Spleen (tissue), 11 donors: ENCODE data around the gene TMEM269. TPM values are rescaled to one million over a fixed set of nuclear protein-coding genes. Genes with fewer than 3 reads are reported as not detected.

Experiments
- DNase-seq: peaks from one replicate; pipeline ENCODE4 v3.0.0-alpha.2; 2020
- H3K27ac ChIP-seq, 8 donors: fragments of 200-600 bp; sonication (generic) in 7 of 8; 1 replicate in 4 of 8; 2 replicates in 4 of 8; pipeline versions ENCODE4 v1.5.0 to v1.8.0; 2016 to 2021; ENCODE audit warnings: inconsistent platforms in 4 of 8, mild to moderate bottlenecking in 4 of 8, moderate library complexity in 1 of 8
- H3K27me3 ChIP-seq, 7 donors: fragments of 200-600 bp; sonication (generic) in 6 of 7; replicated peaks in 1 of 7; 1 replicate in 4 of 7; 2 replicates in 3 of 7; pipeline versions ENCODE4 v1.5.0 to v1.8.0; 2016 to 2021; ENCODE audit warnings: inconsistent platforms in 3 of 7, mild to moderate bottlenecking in 1 of 7
- H3K36me3 ChIP-seq, 6 donors: fragments of 200-600 bp; sonication (generic) in 5 of 6; 1 replicate in 4 of 6; 2 replicates in 2 of 6; pipeline versions ENCODE4 v1.5.0 to v1.8.0; 2016 to 2021; ENCODE audit warnings: inconsistent platforms in 2 of 6
- H3K4me1 ChIP-seq, 6 donors: fragments of 200-600 bp; sonication (generic) in 5 of 6; 1 replicate in 3 of 6; 2 replicates in 3 of 6; pipeline versions ENCODE4 v1.5.0 to v1.8.0; 2016 to 2021; ENCODE audit warnings: inconsistent platforms in 3 of 6
- H3K4me3 ChIP-seq, 8 donors: fragments of 200-600 bp; sonication (generic) in 7 of 8; 1 replicate in 4 of 8; 2 replicates in 4 of 8; pipeline versions ENCODE4 v1.5.0 to v1.8.0; 2016 to 2021; ENCODE audit warnings: inconsistent platforms in 4 of 8, mild to moderate bottlenecking in 4 of 8, moderate library complexity in 2 of 8
- H3K9me3 ChIP-seq, 8 donors: fragments of 200-600 bp; sonication (generic) in 7 of 8; 1 replicate in 4 of 8; 2 replicates in 4 of 8; pipeline versions ENCODE4 v1.5.0 to v1.8.0; 2016 to 2021; ENCODE audit warnings: inconsistent platforms in 4 of 8
- POLR2A ChIP-seq, 3 donors: fragments of 450-650 bp; IDR thresholded peaks; one replicate each; pipeline ENCODE4 v1.5.1; 2017; ENCODE audit warnings: antibody characterized with exemption in 3 of 3, mild to moderate bottlenecking in 1 of 3
- POLR2AphosphoS5 ChIP-seq, 3 donors: sonication (generic); formaldehyde crosslinking; IDR thresholded peaks; one replicate each; pipeline ENCODE4 v1.5.1; 2017; ENCODE audit warnings: antibody characterized with exemption in 3 of 3
- WGBS, 5 donors: extraction: QIAGEN DNeasy Blood & Tissue Kit in 3 of 5; methylation state at CpG; one replicate each; pipeline versions ENCODE4 v1.1.5 to v1.1.7; 2013 to 2018; 5-methylcytosine and 5-hydroxymethylcytosine counted together
- intact Hi-C: fragments of 100-400 bp; cut with DNase I; formaldehyde crosslinking; loops from one replicate; pipeline ENCODE4 v1.15.0; 2023; ENCODE audit warnings: low total_unique reads
- polyA plus RNA-seq, 3 donors: library from polyadenylated mRNA; stranded (reverse); fragments of 200-250 nt; gene quantifications; one replicate each; pipeline ENCODE4 v1.2.1, GENCODE V29; 2013
- total RNA-seq, 7 donors: library from RNA; depleted of rRNA in 3 of 7; stranded (reverse); fragments of >200 nt in 3 of 7; fragmentation: NEBNext Ultra II Directional in 4 of 7; extraction: Animal tissue kit (Norgen Biotek cat#: 25700) in 4 of 7; gene quantifications; one replicate each; pipeline versions ENCODE4 v1.1.0 to v1.2.1, GENCODE V29; 2016 to 2021
- TF ChIP-seq, protein P1 (sequence below), 11 experiments: fragments of 200-600 bp in 7 of 11; fragments of 450-650 bp in 4 of 11; sonication (generic) in 4 of 11; IDR thresholded peaks in 8 of 11; conservative IDR thresholded peaks in 3 of 11; 1 replicate in 7 of 11; 2 replicates in 4 of 11; pipeline versions ENCODE4 v1.4.0 to v1.8.0; 2016 to 2021; ENCODE audit warnings: antibody characterized with exemption in 11 of 11, inconsistent platforms in 4 of 11, mild to moderate bottlenecking in 1 of 11
- donor health status: healthy with polysubstance abuse.
- donor health status: DM: no; HTN: no; CAD: no; lungs with moderate emphysema.
- donor health status: DM: no; HTN: no; CAD: no.
- donor health status: Bipolar disorder and iron deficiency.
- donor health status: healthy.
- donor health status: DM: no; HTN: no; CAD: no.
- donor health status: DM: yes; HTN: yes; CAD: no.

Gene TMEM269
- total and polyA plus RNA-seq, 10 donors: 0.03 to 1.6 (median 0.26) TPM; not detected in 1

DNA sequence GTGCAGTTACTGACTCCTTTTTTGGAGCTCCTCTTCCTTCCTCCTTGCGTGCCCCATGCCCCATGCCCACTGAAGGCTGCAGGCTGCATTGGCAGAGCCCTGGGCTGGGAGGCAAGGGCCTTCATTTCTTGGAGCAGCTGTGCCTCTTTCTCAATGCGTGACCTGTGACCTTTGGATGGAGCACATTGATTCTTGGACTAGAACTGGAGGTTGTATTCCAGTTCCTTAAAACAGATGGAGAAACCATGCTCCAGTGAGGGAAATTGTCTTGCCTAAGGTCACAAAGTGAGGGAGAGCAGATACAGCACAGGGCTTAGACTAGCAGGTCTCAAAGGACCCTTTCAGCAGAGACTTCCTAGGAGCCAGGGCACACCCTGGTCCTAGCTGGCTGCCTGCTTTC is 9.0 kb downstream of the TMEM269 start:
- intact Hi-C loops: no loop called here
- WGBS, 5 donors: 71 to 91% (median 78%) methylated on average over 2 of the region's 2 CpGs
- DNase-seq: no peak
- no peaks in the 10 kb centered on the region for H3K9me3 ChIP-seq
- H3K4me3 ChIP-seq: no peak overlapping the region
- no peak overlapping the region for H3K27ac ChIP-seq
- no peaks in the 10 kb centered on the region for H3K27me3 ChIP-seq
- TF ChIP-seq, protein P1, sequence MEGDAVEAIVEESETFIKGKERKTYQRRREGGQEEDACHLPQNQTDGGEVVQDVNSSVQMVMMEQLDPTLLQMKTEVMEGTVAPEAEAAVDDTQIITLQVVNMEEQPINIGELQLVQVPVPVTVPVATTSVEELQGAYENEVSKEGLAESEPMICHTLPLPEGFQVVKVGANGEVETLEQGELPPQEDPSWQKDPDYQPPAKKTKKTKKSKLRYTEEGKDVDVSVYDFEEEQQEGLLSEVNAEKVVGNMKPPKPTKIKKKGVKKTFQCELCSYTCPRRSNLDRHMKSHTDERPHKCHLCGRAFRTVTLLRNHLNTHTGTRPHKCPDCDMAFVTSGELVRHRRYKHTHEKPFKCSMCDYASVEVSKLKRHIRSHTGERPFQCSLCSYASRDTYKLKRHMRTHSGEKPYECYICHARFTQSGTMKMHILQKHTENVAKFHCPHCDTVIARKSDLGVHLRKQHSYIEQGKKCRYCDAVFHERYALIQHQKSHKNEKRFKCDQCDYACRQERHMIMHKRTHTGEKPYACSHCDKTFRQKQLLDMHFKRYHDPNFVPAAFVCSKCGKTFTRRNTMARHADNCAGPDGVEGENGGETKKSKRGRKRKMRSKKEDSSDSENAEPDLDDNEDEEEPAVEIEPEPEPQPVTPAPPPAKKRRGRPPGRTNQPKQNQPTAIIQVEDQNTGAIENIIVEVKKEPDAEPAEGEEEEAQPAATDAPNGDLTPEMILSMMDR (IDR thresholded peaks at IDR 0.05 in 8 of 11, conservative IDR thresholded peaks at IDR 0.05 in 3 of 11): no peak
- no peak for TF ChIP-seq POLR2AphosphoS5 (IDR thresholded peaks at IDR 0.05)
- no peak for TF ChIP-seq POLR2A (IDR thresholded peaks at IDR 0.05)
- no peaks in the 10 kb centered on the region for H3K4me1 ChIP-seq
- H3K36me3 ChIP-seq: no peaks in the 10 kb centered on the region

DNA sequence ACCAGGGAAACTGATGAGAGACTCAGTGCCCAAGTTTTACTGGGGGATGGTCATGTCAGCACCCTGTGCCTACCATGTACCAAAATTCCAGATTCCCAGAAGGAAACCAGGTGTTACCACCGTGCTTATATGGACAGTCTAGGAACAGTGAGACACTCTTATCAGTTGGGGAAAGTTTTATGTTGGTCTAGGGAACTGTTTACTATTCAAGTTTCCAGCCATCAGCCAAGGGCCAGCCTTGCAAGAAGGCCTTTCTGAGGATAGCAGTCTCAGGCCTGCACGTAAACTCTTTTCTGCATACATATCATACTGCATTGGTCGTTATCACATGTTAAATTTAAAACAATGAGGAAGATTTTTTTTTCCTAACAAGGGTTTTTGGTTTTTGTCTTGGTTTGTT is 12.6 kb downstream of the TMEM269 start:
- Histone ChIP-seq H3K27ac (no peak overlapping the region), H3K9me3 (no peaks in the 10 kb centered on the region), H3K4me1 (no peaks in the 10 kb centered on the region), H3K4me3 (no peak overlapping the region), H3K36me3 (no peaks in the 10 kb centered on the region), H3K27me3 (no peaks in the 10 kb centered on the region)
- TF ChIP-seq POLR2A (IDR thresholded peaks at IDR 0.05) (no peak), POLR2AphosphoS5 (IDR thresholded peaks at IDR 0.05) (no peak)
- TF ChIP-seq, protein P1 (IDR thresholded peaks at IDR 0.05 in 8 of 11, conservative IDR thresholded peaks at IDR 0.05 in 3 of 11): no peak
- WGBS, 5 donors: 85 to 94% (median 87%) methylated on average over 3 of the region's 3 CpGs
- no peak for DNase-seq
- intact Hi-C loops: no loop called here

DNA sequence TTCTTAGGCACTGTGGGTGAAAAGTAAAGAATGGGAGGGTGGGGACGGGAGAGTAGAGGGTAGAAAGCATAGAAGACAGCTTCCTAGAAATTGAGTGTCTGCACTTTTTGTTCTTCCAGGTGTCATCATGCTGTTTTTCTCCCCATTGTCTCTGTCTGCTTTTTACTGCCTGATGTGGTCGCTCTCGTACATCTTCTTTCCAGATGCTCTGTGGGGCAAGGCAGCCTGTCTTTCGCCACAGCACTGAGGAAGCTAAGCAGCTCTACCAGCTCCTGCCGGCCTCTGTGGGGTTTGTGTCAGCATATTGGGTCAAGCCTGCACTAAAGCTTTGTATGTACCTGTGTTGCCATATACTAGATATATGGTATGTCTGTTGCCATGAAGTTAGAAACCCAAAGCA is 13.2 kb downstream of the TMEM269 start:
- H3K9me3 ChIP-seq: no peaks in the 10 kb centered on the region
- no peak overlapping the region for H3K4me3 ChIP-seq
- H3K27ac ChIP-seq: no peak overlapping the region
- DNase-seq: no peak
- WGBS, 5 donors: 81 to 95% (median 87%) methylated on average over 5 of the region's 5 CpGs
- no peaks in the 10 kb centered on the region for H3K36me3 ChIP-seq
- no peaks in the 10 kb centered on the region for H3K4me1 ChIP-seq
- H3K27me3 ChIP-seq: no peaks in the 10 kb centered on the region
- TF ChIP-seq POLR2AphosphoS5 (IDR thresholded peaks at IDR 0.05): no peak
- TF ChIP-seq, protein P1 (IDR thresholded peaks at IDR 0.05 in 8 of 11, conservative IDR thresholded peaks at IDR 0.05 in 3 of 11): no peak
- TF ChIP-seq POLR2A (IDR thresholded peaks at IDR 0.05): no peak
- intact Hi-C loops: no loop called here

DNA sequence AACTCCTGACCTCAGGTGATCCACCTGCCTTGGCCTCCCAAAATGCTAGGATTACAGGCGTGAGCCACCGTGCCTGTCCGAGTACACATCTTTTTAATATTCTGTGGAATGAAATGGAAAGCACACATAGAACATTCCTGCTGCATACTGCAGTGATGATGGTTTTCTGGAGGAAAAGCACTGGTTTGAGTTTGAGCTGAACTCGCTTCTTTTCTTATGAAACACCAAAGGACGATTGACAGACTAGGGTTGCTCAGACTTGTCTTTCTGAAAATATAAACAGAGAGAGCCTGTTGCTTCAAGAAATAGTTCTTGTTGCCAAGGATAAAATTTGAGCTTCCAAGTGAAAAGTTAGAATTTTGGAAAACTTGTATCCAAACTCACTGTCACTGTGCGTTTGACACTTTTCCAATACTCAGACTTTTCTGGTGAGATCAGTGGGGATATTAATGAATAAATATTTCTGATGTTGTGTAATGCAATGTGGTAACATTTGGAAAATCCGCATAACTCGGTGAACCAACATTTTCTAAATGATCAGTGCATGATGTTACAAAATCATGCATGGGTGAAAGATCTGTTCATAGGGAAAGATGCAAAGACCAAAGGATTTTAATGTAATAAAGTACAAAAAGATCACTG is 17.2 kb downstream of the TMEM269 start:
- WGBS, 5 donors: 86 to 96% (median 91%) methylated on average over 8 of the region's 8 CpGs
- H3K36me3 ChIP-seq: peaks cover 0 to 22% (median 4%) of the 10 kb centered on the region in 6 donors
- peaks cover 0 to 8% (median 0%) of the 10 kb centered on the region in 8 donors for H3K9me3 ChIP-seq
- intact Hi-C loops: no loop called here
- no peaks in the 10 kb centered on the region for H3K4me1 ChIP-seq
- no peak overlapping the region for H3K4me3 ChIP-seq
- no peak for DNase-seq
- H3K27ac ChIP-seq: no peak overlapping the region
- TF ChIP-seq, protein P1 (IDR thresholded peaks at IDR 0.05 in 8 of 11, conservative IDR thresholded peaks at IDR 0.05 in 3 of 11): no peak
- TF ChIP-seq POLR2AphosphoS5 (IDR thresholded peaks at IDR 0.05) (no peak), POLR2A (IDR thresholded peaks at IDR 0.05) (no peak)
- H3K27me3 ChIP-seq: no peaks in the 10 kb centered on the region
